Measurements from ENCODE around the gene NEDD4L. TPM values are rescaled to one million over a fixed set of nuclear protein-coding genes. Genes with fewer than 3 reads are reported as not detected.

NEDD4L gene
- total RNA-seq, 1 donor from 2014 or later, result 55.3 TPM

GRCh38 chr18:58119819-58120218 lies 75.8 kb downstream of the NEDD4L start:
- no peak for DNase-seq

- no peak for DNase-seq
Observed at GRCh38 chr18:58124475-58124874, 80.4 kb downstream of the NEDD4L start.

DNA sequence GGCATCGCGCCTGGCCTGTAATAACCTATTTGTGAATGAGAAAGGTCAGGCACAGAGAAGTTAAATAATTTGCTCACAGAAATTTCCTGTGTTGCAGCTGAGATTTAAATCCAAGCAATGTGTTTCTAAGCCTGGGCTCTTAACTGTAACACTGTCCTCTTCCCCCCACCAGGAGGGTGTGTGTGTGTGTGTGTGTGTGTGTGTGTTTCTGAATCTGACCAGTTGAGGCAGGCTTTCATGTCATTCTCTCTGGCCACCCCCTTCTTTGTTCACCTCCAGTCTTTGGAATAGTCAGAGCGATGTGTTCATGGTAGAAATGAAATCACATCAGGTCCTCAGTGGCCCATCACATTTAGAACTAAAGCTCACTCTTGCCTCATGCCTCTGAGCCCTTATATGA lies 81.2 kb downstream of the NEDD4L start:
- no peak for DNase-seq

DNA sequence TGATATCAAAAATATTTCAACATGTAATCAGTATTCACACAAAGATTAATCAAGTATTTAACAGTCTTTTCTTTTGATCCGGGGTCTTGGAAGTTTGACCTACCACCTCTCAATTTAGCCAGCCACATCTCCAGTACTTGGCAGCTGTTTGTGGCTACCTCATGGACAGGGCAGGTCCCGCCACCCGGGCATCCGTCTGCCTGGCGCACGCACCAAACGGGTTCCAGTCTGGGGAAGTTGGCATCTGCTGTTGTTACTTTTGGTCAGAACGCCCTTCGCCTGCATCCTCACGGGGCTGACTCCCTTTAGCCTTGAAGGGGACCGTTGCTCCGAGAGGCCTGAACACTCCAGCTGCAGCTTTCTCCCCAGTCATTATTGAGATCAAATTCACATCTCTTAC lies 81.7 kb downstream of the NEDD4L start:
- no peak for DNase-seq

DNA sequence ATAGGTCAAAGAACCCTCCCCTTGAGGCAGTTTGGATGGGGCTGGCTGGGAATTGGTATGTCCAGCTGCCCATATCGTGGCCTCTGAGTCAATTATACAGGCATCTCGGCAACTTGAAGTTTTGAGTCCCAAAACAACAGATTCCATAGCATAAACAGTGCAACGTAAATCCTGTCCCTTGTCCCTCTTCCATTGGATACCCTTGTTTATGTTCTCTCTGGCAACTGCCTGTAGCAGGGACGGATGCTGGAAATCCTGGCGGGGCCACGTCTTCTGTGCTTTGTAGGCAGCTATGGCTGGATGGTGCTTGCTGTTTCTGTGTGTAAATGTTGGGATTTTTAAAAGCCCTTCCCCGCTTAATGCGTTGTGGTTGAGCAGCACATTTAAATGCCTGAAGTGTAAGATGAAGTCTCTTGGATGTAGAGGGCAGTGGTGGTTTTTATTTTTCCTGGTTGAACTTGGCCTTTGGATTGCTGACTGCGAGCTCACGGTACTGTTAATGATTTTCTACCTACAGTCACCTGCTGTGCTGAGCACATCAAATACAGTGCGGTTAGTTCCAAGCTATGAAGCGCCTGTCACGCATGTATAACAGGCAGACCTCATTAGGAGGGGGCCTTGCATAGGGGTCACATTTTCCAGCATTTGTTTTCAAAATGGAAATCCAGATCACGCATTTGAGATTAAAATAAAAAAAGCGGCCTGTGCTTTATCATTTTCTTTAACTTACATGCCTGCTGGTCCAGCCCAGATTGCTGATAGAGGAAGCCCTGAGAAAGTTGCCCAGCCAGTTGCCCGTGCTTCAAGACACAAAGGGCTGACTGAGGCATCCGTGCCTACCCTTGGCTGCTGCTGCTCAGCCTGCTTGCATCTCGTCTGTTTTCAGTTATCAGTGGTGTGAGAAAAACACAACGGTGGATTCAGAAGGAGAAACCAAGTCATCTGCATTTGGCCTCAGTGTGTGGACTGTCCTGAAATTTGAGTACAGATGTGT lies 84.7 kb downstream of the NEDD4L start:
- peak; percentile 32 for DNase-seq

DNA sequence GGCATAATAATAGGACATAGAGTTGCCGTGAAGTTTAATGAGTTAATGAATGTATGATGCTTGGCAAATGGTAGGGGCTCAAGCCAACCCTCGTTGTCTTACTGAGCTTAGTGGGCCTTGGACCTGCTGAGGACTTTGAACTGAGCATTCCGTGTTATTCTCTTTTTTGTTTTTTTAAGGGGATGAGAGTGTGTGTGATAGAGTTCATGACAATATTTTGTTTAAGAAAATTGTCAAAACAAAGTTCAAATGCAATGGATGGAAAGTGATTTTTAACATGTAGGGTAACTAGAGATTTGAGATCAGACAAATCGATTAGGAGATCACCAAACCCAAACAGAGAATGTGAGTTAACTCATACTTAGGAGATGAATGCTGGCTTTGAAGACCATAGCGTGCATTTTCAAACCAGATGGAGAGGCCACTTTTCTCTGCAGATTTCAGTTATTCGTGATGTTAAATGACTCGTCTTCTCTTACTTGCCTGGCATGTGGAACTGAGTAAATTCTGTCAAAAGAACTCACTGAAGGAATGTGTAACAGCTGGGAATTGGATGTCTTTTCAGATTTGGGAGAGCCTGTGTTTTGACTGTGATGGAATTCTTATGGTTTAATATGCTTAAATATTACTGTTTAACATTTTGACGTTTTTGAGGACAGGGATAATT lies 88.7 kb downstream of the NEDD4L start:
- peak; percentile 65 for DNase-seq

DNA sequence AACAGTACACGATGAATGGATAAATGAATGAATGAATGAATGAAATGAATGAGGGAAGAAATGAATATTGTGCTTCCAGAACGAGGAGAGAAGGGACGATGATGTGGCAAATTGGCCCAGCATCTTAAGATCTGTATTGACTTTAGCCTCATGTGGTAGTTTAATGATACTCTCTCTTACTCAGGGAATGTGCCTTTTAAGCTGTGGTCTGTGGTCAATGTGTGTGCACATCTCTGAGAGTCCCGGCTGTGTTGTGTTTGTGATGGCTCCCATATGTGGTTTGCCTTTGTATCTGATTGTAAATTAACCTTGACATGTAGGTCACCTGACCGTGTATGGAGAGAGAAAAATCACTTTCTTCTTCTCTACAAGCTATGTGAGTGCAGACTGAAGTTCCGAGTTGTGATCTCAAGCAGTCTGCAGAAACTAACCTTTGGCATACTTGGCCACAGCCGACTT lies 91.2 kb downstream of the NEDD4L start:
- peak; percentile 10 for DNase-seq

DNA sequence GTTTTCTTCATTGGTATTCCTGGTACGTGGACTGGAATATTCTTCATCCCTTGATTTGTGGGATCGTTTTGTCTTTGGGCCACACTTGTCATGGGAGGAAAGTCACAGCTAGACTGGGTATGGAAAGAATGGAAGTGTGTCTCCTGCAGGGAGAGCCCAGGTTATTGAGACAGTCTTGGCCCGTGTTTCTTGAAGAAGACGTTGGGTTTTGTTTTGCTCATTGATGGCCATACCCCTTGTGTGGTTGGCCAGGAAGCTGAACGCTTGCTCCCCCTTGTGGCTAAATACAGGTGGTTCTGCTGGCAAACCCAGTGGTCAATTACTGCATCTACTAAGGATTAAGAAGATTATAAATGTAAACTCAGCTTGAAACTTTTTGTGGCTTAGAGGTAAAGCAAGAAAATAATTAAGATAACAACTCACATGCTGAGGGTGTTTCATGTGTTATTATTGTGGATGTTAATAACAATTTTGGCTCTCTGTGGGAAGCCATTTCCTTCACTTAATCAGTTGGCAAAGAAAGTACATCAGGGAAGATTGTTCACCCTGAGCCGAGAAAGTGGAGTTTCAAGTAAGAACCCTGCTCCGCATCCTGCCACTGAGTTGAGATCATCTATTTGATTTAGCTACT lies 91.8 kb downstream of the NEDD4L start:
- DNase-seq, result peak; percentile 66

DNA sequence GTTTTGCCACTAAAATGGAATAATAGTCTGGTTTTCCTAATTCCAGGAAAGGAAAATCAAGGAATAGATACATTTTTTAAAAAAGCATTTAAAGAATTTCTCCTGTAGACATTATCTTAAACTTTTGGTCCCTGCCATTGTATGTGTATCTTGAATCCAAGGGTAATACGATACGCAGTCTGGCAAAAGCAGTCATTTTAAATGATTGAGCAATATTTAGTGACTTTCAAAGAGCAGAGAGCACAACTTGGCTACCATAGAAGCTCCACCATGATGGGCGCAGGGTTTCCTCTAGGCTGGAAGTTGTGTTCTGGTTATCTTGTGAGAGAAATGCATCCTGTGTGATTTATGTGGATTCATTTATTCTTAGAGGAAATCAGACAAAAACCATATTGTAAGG lies 92.9 kb downstream of the NEDD4L start:
- DNase-seq, result no peak

DNA sequence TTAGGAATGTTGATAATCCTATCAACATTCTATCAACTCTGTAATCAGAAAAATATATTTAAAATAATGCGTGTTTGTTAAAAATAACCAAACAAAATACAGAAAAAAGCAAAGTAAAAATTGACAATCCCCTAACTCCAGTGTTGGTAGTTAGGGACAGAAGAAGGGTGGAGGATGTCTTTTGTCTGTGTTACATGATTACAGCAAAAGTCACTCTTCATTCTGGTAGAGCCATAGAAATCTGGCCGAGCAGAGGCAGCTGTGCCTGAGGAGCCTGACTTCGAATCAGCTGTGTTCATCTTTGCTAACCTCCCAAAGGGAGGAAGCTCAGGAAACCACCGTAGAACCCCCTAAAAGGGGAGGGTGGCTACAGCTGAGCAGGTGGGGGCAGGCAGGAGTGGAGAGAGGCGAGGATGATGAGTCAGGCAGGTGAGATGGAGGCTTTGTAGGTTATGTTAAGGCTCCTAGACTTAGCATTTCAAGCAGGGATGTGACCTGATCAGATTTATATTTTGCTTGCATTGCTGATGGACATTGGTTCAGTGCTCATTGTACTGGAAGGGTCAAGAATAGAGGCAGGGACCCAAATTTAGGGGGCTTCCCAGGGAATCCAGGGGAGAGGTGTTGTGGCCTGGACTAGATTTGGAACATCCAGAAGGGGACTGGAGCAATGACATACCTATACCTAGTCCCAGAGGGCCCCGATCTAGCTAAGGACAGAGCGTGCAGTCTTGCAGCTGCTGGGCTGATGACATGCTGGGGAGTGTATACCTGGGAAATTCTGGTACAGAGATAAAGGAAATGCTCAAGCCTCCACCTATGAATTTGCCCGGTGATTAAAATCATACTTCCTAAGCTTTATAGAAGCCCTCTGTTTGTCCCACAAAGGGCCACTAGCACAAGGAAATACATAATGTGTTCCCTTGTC lies 95.7 kb downstream of the NEDD4L start:
- peak; percentile 19 for DNase-seq

DNA sequence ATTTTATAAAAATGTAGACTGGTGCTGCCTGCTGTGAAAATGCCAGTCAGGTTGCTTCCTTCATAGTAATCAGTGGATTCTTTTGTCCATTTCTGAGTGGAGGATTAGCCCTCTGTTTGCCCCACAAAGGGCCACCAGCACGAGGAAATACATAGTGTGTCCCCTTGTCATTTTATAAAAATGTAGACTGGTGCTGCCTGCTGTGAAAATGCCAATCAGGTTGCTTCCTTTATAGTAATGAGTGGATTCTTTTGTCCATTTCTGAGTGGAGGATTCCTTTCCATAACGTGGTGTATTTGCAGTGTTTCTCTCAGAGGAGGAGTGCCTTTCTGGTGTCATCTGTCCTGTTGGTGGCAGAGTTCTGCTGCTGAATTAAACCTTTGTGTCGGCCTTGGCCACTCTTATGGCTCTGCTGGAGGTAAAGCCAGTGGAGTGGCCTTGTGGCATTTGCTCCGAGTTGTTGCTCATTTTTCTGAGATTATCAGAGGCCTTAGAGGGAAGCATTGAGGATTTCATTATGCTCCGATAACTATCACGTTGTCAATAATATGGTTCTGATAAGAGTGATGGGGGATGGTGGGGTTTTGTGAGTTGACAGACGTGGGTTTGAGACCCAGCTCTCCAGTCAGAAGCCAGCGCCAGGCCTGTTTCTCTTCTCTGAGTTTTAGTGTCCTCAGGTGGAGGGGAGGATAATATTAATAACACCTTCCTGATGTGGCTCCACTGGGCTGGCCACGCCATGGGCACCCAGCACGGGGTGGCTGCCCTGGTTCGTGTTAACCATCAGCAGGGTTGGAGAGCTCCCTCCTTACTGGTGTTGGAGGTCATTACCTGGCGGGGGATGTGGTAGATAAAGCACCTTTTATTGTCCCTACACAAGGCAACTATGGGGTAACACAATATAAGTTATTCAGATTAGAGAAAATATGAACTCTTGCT lies 96.6 kb downstream of the NEDD4L start:
- peak; percentile 41 for DNase-seq

DNA sequence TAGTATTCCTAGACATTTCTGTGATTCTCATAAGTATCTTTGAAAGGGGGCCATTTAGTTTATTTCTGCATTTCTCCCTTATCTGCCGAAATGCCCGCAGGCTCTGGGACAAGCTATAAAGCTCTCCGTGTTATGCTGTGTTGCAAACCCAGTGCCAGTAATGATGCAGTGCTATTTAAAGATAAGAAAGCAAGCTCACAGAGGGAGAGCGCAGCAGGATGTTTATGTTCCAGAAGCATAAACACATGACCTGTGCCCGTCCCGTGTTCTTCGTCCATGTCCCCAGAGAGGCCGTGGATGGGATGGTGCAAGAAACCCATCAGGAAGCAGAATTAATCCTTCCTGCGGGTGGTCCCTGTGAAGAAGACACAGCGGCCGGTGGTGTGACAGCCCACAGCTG lies 99.4 kb downstream of the NEDD4L start:
- peak; percentile 37 for DNase-seq

GRCh38 chr18:58144106-58144505 lies 100.1 kb downstream of the NEDD4L start:
- DNase-seq, result no peak

- no peak for DNase-seq
Observed at GRCh38 chr18:58144671-58145285, 100.8 kb downstream of the NEDD4L start.

DNA sequence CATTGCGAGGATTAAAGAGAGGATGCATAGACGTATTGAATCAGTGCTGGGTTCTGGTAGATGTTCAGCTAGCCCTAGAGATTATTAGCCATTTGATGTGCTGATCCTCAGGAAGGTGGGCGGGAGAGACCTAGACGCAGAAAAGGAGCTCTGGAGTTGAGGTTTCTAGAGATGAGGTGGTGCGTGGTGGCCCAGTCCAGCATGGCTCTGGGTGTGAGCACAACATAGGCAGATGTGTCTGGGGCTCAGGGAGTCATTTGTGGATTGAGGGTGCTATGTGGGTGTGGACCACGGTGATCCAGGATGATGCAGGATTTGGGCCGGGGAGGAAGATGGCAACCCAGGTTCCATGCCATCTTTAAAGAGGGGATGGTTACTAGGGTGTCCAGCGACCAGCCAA lies 102.1 kb downstream of the NEDD4L start:
- DNase-seq, result no peak

DNA sequence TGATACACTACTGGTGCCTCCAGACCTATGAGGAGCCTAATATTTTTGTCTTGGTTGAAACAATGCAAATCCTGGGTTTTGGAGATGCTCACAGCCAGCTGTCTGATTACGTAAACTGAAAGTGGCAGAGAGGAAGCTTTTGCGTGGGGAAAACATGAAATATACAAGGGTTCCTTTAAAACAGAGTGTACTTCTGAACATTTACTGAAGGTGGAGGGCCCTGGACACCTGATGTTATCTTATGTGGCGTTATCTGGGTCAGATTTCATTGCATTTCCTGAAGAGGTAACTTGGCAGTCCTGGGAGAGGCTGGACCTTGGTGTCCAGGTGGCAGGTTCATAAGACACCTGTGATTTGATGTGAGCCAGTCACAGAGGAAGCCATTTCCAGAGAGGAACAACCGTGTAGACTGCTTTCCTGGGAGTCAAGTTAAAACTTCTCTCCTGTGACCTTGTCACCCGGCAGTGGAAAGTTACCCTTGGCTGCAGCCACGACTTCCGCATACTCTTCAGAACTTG lies 105.0 kb downstream of the NEDD4L start:
- no peak for DNase-seq

DNA sequence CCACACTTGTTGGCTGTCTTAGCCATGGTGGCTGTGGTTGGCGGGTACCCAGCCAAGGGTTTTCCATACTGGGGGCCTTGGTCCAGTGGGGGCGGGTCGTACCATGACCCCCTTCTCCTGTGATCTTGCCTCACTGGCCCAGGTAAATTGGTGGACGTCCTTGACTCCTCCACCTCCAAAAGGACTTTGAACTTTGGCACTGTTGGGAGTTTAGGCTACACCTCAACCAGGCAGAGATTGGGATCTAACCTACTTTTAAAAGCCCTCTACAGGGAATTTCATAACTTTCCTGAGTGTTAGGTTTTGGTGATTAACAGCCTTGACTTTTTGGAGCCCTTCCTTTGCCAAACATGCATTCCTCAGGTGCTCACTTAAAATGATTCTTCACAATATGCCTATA lies 106.7 kb downstream of the NEDD4L start:
- DNase-seq, result no peak

GRCh38 chr18:58152216-58152615 lies 108.2 kb downstream of the NEDD4L start:
- no peak for DNase-seq

DNA sequence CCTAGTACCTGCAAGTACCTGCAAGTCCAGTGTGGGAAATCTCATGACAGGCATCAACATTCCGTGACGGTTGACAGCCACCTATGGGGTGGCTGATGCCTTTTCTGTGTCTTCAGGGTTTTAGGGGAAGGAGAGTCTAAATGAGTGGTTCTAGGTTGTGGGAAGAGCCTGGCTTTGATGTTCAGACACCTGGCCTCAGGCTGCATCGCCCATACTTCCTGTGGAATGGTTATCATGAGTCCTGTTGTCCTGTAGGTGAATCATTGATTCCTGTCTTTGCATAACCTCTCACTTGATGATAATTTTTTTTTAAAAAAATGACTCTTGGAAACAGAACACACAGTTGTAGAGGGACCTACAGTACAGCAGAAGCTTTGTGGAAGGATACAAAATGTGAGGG lies 108.9 kb downstream of the NEDD4L start:
- no peak for DNase-seq

DNA sequence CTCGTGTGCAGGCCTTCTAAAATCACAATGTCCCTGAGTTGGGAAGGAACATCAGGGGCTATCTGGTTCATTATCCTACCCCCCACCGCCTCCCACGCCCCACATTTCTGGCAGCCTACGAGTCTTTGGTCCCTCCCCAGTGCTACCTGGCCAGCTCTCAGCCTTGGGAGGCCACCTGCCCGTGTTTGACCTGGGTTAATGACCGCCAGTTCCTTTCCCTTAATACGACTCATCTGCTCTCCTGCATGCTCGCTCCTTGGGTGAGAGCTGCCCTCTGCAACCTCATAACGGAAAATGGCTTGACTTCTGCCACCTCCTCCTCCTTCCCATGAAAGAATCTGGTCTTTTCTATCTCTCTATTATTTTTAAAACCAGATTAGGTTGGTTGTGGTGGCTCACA lies 112.5 kb downstream of the NEDD4L start:
- DNase-seq, result no peak
